ENCODE data around the gene TAS1R3.
"Not testable (repeated sequence)": the region's sequence is repeated elsewhere in the genome, so short reads cannot be mapped to it uniquely, and the experiment has no call there.

TAS1R3 gene

GRCh38 chr1:1309251-1310108 is 21.6 kb upstream of the TAS1R3 start:
- DNase-seq = no peak

GRCh38 chr1:1310109-1310385 is 21.0 kb upstream of the TAS1R3 start:
- no peak for DNase-seq

GRCh38 chr1:1310476-1311053 is 20.5 kb upstream of the TAS1R3 start:
- no peak for DNase-seq

- DNase-seq = no peak
These were observed 19.7 kb upstream of the TAS1R3 start for GRCh38 chr1:1311107-1312104.

- DNase-seq = no peak
These were observed 18.4 kb upstream of the TAS1R3 start for GRCh38 chr1:1312450-1313314.

GRCh38 chr1:1313500-1314236 is 17.4 kb upstream of the TAS1R3 start:
- no peak for DNase-seq

- DNase-seq = no peak
These were observed 16.9 kb upstream of the TAS1R3 start for GRCh38 chr1:1314237-1314586.

- DNase-seq = no peak
These were observed 16.3 kb upstream of the TAS1R3 start for GRCh38 chr1:1314678-1315335.

GRCh38 chr1:1315435-1315954 is 15.6 kb upstream of the TAS1R3 start:
- DNase-seq = no peak

GRCh38 chr1:1316199-1316598 is 14.9 kb upstream of the TAS1R3 start:
- not testable (repeated sequence) for DNase-seq

GRCh38 chr1:1317420-1317819 is 13.7 kb upstream of the TAS1R3 start:
- DNase-seq = no peak

GRCh38 chr1:1318131-1318652 is 12.9 kb upstream of the TAS1R3 start:
- no peak for DNase-seq

GRCh38 chr1:1318777-1319645 is 12.1 kb upstream of the TAS1R3 start:
- no peak for DNase-seq

- DNase-seq = no peak
These were observed 11.5 kb upstream of the TAS1R3 start for GRCh38 chr1:1319646-1319941.

- no peak for DNase-seq
These were observed 10.2 kb upstream of the TAS1R3 start for GRCh38 chr1:1320666-1321448.

- DNase-seq = no peak
These were observed 9.6 kb upstream of the TAS1R3 start for GRCh38 chr1:1321477-1321876.

GRCh38 chr1:1322418-1322817 is 8.7 kb upstream of the TAS1R3 start:
- no peak for DNase-seq

- DNase-seq = no peak
These were observed 8.1 kb upstream of the TAS1R3 start for GRCh38 chr1:1322952-1323351.

GRCh38 chr1:1324084-1324523 is 7.0 kb upstream of the TAS1R3 start:
- no peak for DNase-seq

Data from NCI-H1048 (cell line).